Measurements from ENCODE around the gene ADGRV1. TPM values are rescaled to one million over a fixed set of nuclear protein-coding genes. Genes with fewer than 3 reads are reported as not detected.

The ADGRV1 gene
- total and polyA plus RNA-seq, 12 donors = 129 to 2,577 (median 695) TPM

DNA sequence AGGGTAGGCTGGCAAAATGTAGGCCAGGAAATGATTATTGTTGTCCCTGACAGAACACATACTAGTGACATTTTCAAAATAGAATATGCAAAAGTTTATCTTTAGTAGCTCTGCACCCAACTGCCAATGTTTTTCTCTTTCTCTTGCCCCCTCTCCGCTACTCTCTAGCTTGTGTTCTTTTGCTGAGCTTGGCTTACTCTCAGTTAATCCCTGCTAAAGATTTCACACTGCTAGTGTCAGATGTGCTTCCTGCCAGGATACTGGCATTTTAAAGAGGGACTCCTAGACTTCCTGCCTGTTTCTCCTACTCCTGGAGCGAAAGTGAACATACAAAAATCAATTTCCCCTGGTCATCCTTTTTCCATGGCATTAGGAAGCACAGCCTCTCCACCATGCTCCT lies 564.1 kb downstream of the ADGRV1 start:
- TF ChIP-seq, protein P1, sequence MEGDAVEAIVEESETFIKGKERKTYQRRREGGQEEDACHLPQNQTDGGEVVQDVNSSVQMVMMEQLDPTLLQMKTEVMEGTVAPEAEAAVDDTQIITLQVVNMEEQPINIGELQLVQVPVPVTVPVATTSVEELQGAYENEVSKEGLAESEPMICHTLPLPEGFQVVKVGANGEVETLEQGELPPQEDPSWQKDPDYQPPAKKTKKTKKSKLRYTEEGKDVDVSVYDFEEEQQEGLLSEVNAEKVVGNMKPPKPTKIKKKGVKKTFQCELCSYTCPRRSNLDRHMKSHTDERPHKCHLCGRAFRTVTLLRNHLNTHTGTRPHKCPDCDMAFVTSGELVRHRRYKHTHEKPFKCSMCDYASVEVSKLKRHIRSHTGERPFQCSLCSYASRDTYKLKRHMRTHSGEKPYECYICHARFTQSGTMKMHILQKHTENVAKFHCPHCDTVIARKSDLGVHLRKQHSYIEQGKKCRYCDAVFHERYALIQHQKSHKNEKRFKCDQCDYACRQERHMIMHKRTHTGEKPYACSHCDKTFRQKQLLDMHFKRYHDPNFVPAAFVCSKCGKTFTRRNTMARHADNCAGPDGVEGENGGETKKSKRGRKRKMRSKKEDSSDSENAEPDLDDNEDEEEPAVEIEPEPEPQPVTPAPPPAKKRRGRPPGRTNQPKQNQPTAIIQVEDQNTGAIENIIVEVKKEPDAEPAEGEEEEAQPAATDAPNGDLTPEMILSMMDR (IDR thresholded peaks at IDR 0.05) = no peak
- no peak for TF ChIP-seq POLR2A (IDR thresholded peaks at IDR 0.05)
- 74 to 83% (median 78%) methylated on average over 2 of the region's 2 CpGs for WGBS, 4 donors
- Histone ChIP-seq H3K27me3 (no peaks in the 10 kb centered on the region), H3K27ac (peak overlapping the region in 4 of 5 donors; percentile 24 to 80 (median 58)), H3K4me1 (replicated peaks in 1 of 2) (peaks cover 28 to 85% of the 10 kb centered on the region in 2 donors), H3K4me3 (no peak overlapping the region), H3K36me3 (replicated peaks in 1 of 2) (no peaks in the 10 kb centered on the region), H3K9me3 (replicated peaks in 1 of 3) (no peaks in the 10 kb centered on the region)
- no peak for DNase-seq
- intact Hi-C loops (cut with DNase I) = no loop called here

DNA sequence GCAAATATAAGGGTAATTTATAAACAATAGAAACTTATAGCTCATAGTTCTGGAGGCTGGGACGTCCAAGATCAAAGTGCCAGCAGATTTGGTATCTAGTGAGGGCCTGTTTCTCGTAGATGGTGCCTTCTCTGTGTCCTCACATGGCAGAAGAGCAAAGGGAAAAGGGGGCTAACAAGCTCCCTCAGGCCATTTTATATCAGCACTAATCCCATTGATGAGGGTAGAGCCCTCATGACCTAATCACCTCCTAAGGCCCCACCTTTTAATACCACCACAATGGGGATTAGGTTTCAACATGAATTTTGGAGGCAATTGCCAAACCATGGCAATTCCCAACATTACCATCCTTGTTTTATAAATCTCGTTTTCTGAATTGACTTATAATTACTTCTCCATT lies 564.7 kb downstream of the ADGRV1 start:
- WGBS, 4 donors = 51 to 58% (median 53%) methylated on average over 3 of the region's 3 CpGs
- intact Hi-C loops (cut with DNase I) = no loop called here
- Histone ChIP-seq H3K36me3 (replicated peaks in 1 of 2) (no peaks in the 10 kb centered on the region), H3K27ac (peak overlapping the region in 3 of 5 donors; percentile 6 to 80 (median 70)), H3K4me1 (replicated peaks in 1 of 2) (peaks cover 33 to 90% of the 10 kb centered on the region in 2 donors), H3K4me3 (no peak overlapping the region), H3K27me3 (no peaks in the 10 kb centered on the region), H3K9me3 (replicated peaks in 1 of 3) (no peaks in the 10 kb centered on the region)
- TF ChIP-seq POLR2A (IDR thresholded peaks at IDR 0.05) = no peak
- TF ChIP-seq, protein P1 (IDR thresholded peaks at IDR 0.05) = no peak
- DNase-seq = no peak

DNA sequence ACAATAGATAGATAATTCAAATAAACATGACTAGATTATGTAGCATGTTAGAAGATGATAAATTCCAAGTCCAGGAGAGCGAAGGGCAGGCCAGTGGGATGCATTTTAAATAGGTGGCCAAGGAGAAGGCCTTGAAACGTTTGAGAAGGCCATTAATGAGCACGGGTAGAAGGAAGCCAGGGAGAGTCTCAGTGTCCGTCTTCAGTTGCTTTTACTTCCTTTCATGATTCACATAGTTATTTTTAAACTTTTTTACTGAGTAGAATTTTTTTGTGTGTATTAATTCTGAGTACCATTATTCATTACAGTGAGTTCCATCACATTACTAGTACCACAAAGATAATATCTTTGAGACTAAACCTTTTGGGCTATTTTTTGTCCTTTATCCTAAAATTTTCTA lies 565.3 kb downstream of the ADGRV1 start:
- H3K27ac ChIP-seq = peak overlapping the region in 4 of 5 donors; percentile 6 to 80 (median 52)
- intact Hi-C loops (cut with DNase I) = no loop called here
- H3K4me3 ChIP-seq = no peak overlapping the region
- TF ChIP-seq, protein P1 (IDR thresholded peaks at IDR 0.05) = no peak
- H3K27me3 ChIP-seq = no peaks in the 10 kb centered on the region
- H3K4me1 ChIP-seq (replicated peaks in 1 of 2) = peaks cover 33 to 90% of the 10 kb centered on the region in 2 donors
- 11 to 22% (median 19%) methylated on average over 4 of the region's 4 CpGs for WGBS, 4 donors
- DNase-seq = peak in 1 of 7 donors; percentile 21
- no peaks in the 10 kb centered on the region for H3K36me3 ChIP-seq (replicated peaks in 1 of 2)
- no peaks in the 10 kb centered on the region for H3K9me3 ChIP-seq (replicated peaks in 1 of 3)

DNA sequence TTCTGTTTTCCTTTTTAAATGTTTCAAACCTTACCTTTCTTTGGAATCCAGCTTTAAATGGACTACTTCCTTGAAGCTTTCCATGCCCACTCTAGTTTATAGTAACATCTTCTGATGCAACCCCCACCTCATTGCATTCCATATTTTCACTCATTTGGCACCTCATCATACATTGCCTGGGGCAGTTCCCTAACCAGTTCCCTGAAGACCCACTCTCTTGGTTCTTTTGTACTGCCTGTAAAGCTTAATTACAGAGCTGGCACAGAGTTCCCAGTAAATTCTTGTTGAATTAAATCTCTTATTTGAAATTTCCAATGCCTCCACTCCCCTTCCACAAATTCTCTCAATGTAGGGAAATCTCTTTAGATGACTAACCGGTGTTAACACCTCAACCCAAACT lies 567.3 kb downstream of the ADGRV1 start:
- no peak for DNase-seq
- no peaks in the 10 kb centered on the region for H3K9me3 ChIP-seq (replicated peaks in 1 of 3)
- no peaks in the 10 kb centered on the region for H3K36me3 ChIP-seq (replicated peaks in 1 of 2)
- intact Hi-C loops (cut with DNase I) = no loop called here
- TF ChIP-seq, protein P1 (IDR thresholded peaks at IDR 0.05) = no peak
- no peak for TF ChIP-seq POLR2A (IDR thresholded peaks at IDR 0.05)
- peaks cover 33 to 81% of the 10 kb centered on the region in 2 donors for H3K4me1 ChIP-seq (replicated peaks in 1 of 2)
- WGBS, 4 donors = 75 to 85% (median 80%) methylated on average over 1 of the region's 1 CpG
- peak overlapping the region in 4 of 5 donors; percentile 56 to 80 (median 70) for H3K27ac ChIP-seq
- H3K27me3 ChIP-seq = no peaks in the 10 kb centered on the region
- H3K4me3 ChIP-seq = no peak overlapping the region
